Measurements from ENCODE around the gene EPAS1. TPM values are rescaled to one million over a fixed set of nuclear protein-coding genes. Genes with fewer than 3 reads are reported as not detected.

The EPAS1 gene
- total RNA-seq, 1 donor from 2014 or later: 99.8 TPM

- Histone ChIP-seq H3K36me3 (ENCODE audit: control insufficient read depth, insufficient read depth, low read length) (no peaks in the 10 kb centered on the region), H3K27me3 (ENCODE audit: control insufficient read depth, insufficient read depth, low read length) (no peaks in the 10 kb centered on the region), H3K4me3 (ENCODE audit: low read depth, low read length) (no peak overlapping the region)
- no peak for TF ChIP-seq CTCF (IDR thresholded peaks at IDR 0.05; ENCODE audit: insufficient read depth, low read length, severe bottlenecking)
- no peak for FAIRE-seq
- DNase-seq (ENCODE audit: low read depth): no peak
These were observed 15.9 kb downstream of the EPAS1 start for GRCh38 chr2:46313063-46313462.

DNA sequence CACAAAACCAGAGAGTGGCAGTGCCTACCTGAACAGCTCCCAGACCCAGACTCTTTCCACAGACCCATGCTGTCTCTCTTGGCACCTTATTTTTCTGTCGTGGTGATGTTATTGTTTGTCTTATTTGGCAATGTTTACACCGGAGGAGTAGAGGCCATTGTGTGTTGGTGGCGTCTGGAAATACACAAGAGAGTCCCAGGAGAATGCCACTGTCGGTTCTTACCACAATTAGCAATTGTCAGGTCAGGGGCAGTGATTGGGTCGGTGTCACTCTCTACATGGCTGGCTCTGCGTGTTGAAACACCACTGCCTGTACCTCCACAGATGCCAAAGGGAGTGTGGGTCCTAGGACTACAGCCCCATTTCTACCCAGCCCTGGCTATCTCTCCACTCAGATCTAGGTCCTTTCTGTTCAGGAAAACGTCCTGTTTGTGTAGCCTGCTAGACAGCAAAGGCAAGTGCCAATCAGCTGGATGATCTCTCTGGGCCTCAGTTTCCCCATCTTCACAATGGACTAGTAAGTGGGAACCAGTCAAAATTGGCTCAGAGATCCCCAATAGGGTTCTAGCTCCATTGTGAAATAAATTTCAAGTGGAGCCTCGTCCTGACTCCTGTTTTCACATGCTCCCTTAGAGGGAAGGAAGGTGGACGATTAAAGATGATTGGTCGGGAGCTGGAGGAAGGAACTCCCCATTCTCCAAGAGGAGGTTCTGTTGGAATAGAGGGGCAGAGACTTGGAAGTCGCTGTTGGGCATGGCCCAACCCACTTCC is 17.0 kb downstream of the EPAS1 start:
- no peak for FAIRE-seq
- no peak for DNase-seq (ENCODE audit: low read depth)
- no peak overlapping the region for H3K4me3 ChIP-seq (ENCODE audit: low read depth, low read length)

DNA sequence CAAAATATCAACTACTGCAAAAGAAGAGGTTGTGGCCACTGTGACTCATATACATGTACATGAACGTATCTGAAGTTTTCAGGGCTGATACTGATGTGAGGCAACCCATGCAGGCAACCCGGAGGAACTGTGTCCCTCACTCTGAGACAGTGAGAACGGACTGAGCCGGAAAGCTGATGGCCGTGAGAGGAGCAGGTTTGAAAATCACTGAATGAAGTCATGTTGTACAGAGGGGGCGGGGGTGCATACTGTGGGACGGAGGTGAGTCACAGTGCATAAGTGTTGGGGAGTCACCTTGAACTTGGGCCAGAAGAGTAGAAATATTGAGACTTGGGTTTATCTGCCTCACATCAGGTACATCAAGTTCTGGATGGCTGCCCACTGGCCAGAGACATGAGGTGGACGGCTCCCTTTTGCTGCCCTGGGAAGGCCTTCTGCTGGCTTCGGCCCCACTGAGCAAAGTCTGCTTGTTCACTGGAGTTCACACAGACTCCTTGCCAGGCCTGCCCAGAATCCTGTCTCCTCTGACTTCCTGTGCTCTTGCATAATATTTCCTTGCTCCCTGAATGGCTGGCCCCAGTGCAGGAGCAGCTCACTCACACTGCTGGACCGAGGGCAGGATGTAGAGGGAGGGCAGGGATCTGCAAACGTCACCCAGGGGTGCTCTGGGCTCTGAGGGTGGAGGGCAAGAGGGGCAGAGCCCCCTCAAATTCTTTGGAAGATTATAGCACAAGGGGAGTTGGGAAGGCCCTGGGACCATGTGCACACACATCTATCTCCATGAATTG is 18.1 kb downstream of the EPAS1 start:
- no peak for TF ChIP-seq CTCF (IDR thresholded peaks at IDR 0.05; ENCODE audit: insufficient read depth, low read length, severe bottlenecking)
- peak; percentile 96 for DNase-seq (ENCODE audit: low read depth)
- Histone ChIP-seq H3K36me3 (ENCODE audit: control insufficient read depth, insufficient read depth, low read length) (no peaks in the 10 kb centered on the region), H3K4me3 (ENCODE audit: low read depth, low read length) (no peak overlapping the region), H3K27me3 (ENCODE audit: control insufficient read depth, insufficient read depth, low read length) (no peaks in the 10 kb centered on the region)
- FAIRE-seq: peak; percentile 70

More for the DNA sequence above, 17.0 kb downstream of the EPAS1 start:
- Histone ChIP-seq H3K27me3 (ENCODE audit: control insufficient read depth, insufficient read depth, low read length) (no peaks in the 10 kb centered on the region), H3K36me3 (ENCODE audit: control insufficient read depth, insufficient read depth, low read length) (no peaks in the 10 kb centered on the region)
- no peak for TF ChIP-seq CTCF (IDR thresholded peaks at IDR 0.05; ENCODE audit: insufficient read depth, low read length, severe bottlenecking)

DNA sequence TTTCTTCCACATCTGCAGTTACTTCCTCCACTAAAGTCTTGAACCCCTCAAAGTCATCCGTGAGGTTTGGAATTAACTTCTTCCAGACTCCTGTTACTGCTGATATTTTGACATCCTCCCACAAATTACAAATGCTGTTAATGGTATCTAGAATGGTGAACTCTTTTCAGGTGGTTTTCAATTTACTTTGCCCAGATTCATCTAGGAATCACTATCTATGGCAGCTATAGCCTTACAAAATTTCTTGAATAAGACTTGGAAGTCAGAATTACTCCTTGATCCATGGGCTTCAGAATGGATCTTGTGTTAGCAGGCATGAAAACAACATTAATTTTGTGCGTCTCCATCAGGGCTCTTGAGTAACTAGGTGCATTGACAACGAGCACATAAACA is 19.9 kb downstream of the EPAS1 start:
- no peaks in the 10 kb centered on the region for H3K36me3 ChIP-seq (ENCODE audit: control insufficient read depth, insufficient read depth, low read length)
- TF ChIP-seq CTCF (IDR thresholded peaks at IDR 0.05; ENCODE audit: insufficient read depth, low read length, severe bottlenecking): no peak
- no peak for DNase-seq (ENCODE audit: low read depth)
- FAIRE-seq: no peak
- no peak overlapping the region for H3K4me3 ChIP-seq (ENCODE audit: low read depth, low read length)
- no peaks in the 10 kb centered on the region for H3K27me3 ChIP-seq (ENCODE audit: control insufficient read depth, insufficient read depth, low read length)

DNA sequence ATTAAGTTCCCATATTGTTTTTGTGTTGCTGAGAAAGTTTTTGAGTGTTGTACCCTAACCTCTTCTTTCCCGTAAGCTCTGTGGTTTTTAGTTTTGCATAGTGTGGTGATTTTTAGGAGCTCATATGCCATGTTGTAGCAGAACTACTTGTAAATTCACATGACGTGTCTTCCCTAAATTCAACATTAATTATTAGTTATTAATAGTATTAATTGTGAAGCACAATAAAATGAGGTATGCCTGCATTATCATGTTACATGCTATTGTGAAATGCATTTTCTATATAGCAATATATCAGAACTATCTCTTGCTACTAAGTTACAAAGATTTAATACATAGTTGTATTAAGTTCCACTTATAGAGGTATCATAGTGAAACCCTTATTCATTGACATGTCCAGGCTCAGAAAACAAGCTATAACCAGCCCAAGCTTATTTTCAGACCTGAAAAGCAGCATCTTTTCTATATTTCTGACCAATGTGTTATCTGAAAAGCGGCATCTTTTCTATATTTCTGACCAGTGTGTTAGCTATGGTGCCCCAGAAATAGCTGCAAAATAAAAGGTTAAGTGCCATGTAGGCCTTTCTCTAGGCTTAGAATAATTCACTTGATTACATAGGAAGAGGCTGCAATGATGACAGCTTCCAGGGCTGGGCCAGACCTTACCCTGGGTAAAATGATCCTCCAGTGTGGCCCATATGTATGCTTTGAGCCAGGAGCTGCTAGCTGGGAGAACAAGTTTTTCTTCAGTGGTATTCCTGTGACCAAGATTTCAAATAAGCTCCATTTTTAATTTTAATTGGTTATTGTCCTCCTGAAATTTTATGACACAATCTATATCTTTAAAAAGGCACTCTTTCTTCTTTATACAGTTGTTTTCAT is 21.6 kb downstream of the EPAS1 start:
- Histone ChIP-seq H3K4me3 (ENCODE audit: low read depth, low read length) (no peak overlapping the region), H3K36me3 (ENCODE audit: control insufficient read depth, insufficient read depth, low read length) (no peaks in the 10 kb centered on the region), H3K27me3 (ENCODE audit: control insufficient read depth, insufficient read depth, low read length) (no peaks in the 10 kb centered on the region)
- no peak for FAIRE-seq
- no peak for TF ChIP-seq CTCF (IDR thresholded peaks at IDR 0.05; ENCODE audit: insufficient read depth, low read length, severe bottlenecking)
- peak; percentile 83 for DNase-seq (ENCODE audit: low read depth)

All from bronchial epithelial cell (primary cell).